HuH-7.5 (cell line): Measurements from ENCODE around the gene TRIM24.
"Not testable (repeated sequence)": the region's sequence is repeated elsewhere in the genome, so short reads cannot be mapped to it uniquely, and the experiment has no call there.

Experiments used
- DNase-seq: peaks from one replicate; pipeline ENCODE4 v3.0.0; 2011; ENCODE audit warnings: low spot score

TRIM24 gene

GRCh38 chr7:138495485-138495884, 35.4 kb downstream of the TRIM24 start:
- DNase-seq = no peak

GRCh38 chr7:138499340-138499739, 39.3 kb downstream of the TRIM24 start:
- DNase-seq = no peak

- not testable (repeated sequence) for DNase-seq
Observed at GRCh38 chr7:138500303-138500702, 40.2 kb downstream of the TRIM24 start.

GRCh38 chr7:138500892-138501291, 40.8 kb downstream of the TRIM24 start:
- no peak for DNase-seq

- no peak for DNase-seq
Observed at GRCh38 chr7:138502023-138502767, 42.1 kb downstream of the TRIM24 start.

DNA sequence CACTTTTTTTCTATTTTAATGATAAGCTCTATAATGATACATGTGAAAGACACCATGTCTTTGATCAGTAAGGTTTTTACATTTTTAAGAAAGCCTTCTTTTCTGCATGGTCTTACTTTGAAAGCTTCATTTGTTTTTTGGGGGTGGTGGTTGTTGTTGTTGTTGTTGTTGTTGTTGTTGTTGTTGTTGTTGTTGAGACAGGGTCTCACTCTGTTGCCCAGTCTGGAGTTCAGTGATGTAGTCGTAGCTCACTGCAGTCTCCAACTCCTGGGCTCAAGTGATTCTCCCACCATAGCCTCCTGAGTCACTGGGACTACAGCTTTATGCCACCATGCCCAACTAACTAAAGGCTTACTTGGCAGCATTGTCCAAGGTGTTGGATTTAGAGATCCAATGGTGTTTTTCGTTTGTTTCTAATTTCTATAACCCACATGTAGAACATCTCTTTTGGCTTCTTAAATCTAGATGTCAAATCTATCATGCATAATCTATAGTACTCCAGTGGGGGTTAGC, 45.4 kb downstream of the TRIM24 start:
- DNase-seq = no peak

- no peak for DNase-seq
Observed at GRCh38 chr7:138506764-138507163, 46.7 kb downstream of the TRIM24 start.

DNA sequence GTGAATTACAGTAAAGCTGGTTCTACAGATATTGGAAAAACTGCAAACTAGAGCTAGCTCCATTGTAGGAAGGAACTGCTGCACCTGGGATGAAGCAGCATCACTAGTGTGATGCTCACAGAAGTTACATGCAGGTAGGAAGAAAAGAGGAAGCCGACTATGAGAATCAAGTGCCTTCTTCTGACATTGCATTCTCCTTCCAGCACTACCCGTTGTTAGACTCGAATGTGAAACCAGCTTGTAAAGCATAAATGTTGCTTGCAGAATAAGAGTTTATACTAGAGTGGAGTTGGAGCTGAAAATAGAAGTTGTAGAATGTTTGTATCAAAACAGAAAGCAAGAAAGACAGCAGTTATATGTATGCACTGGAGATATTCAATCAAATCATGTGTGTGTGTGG, 49.9 kb downstream of the TRIM24 start:
- DNase-seq = no peak

DNA sequence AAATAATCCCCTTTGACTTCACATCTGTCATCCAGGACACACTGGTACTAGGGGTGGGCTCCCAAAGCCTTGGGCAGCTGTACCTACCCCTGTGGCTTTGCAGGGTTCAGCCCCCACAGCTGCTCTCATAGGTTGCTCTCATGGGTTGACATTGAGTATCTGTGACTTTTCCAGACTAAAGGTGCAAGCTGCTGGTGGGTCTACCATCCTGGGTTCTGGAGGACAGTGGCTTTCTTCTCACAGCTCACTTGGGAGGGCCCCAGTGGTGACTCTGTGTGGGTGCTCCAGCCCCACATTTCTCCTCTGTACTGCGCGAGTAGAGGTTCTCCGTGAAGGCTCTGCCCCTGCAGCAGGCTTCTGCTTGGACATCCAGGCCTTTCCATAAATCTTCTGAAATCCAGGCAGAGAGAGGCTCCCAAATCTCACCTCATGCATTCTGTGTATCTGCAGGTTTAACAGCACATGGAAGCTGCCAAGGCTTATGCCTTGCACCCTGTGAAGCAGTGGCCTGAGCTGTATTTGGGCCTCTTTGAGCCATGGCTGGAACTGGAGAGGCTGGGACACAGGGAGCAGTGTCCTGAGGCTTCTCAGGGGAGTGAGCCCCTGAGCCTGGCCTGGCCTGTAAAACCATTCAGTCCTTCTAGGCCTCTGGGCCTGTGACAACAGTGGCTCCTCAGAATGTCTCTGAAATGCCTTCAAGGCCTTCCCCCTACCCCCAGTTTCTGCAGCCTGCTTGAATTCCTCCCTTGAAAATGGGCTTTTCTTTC, 52.2 kb downstream of the TRIM24 start:
- no peak for DNase-seq

DNA sequence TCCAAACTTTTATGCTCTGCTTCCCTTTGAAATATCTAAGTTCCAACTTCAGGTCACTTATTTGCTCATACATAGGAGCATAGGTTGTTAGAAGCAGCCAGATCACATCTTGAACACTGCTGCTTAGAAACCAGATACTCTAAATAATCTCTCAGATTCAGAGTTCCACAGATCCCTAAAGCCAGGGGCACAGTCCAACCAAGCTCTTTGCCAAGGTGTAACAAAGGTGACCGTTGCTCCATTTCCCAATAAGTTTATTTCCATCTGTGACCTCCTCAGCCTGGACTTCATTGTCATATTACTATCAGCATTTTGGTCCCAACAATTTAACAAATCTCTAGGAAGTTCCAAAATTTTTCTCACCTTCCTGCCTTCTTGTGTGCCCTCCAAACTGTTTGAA, 52.8 kb downstream of the TRIM24 start:
- DNase-seq = no peak

- no peak for DNase-seq
Observed at GRCh38 chr7:138513344-138513871, 53.3 kb downstream of the TRIM24 start.

DNA sequence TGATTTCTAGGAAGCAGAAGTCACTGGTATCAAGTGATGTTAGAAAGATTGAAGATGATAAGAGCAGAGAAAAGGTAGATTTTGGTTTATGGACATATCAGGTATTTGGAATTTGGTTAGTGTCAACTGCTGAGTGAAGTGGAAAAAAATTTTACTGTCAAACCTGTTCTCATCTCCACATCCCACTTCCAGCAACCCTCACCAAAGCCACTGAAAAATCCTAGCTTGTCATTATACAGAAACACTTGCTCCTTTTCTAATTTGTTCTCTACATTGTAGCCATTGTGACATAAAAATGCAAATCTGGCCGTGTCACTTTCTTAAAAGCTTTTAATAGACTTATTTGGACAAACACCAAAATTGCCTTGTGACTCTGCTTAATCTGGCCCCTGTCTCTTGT, 54.0 kb downstream of the TRIM24 start:
- DNase-seq = no peak

- DNase-seq = no peak
Observed at GRCh38 chr7:138515001-138515528, 55.0 kb downstream of the TRIM24 start.

GRCh38 chr7:138519061-138519798, 59.2 kb downstream of the TRIM24 start:
- no peak for DNase-seq

GRCh38 chr7:138520742-138521141, 60.7 kb downstream of the TRIM24 start:
- no peak for DNase-seq

DNA sequence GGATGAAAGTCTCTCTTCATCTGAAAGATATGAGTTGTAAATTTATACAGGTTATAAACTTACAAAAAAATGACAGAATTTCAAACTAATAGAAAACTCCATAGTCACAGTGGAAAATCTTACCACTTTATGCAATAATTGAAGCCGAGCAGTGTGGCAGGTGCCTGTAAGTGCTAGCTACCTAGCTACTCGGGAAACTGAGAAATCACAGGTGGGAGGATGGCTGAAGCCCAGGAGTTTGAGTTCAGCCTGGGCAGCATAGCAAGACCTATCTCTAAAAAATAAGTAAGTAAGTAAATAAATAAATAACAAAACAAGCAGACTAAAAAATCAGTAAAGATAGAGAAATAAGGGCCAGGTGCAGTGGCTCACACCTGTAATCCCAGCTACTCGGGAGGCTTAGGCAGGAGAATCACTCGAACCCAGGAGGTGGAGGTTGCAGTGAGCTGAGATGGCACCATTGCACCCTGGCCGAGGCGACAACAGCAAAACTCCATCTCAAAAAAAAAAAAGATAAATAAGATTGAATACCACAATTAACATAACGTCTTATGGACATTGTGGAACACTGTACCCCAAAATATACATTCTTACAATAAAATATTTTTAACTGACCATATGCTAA, 61.9 kb downstream of the TRIM24 start:
- no peak for DNase-seq

DNA sequence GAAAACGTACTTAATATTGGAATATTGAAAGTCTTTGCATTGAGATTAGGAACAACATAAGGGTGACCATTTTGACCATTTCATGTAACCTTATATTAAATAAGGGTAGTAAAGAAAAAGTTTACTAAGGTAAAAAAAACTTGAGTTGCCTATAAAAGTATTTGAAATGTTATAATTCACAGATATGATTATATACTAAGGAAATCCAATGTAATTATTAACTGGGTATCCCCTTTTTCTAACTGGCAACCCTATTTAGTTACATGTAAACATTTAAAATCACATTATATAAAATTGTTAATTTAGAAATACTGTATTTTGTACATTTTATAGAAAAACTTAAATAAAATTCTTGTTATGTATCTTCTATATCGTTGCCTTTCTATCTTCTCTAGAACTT, 64.2 kb downstream of the TRIM24 start:
- DNase-seq = no peak

DNA sequence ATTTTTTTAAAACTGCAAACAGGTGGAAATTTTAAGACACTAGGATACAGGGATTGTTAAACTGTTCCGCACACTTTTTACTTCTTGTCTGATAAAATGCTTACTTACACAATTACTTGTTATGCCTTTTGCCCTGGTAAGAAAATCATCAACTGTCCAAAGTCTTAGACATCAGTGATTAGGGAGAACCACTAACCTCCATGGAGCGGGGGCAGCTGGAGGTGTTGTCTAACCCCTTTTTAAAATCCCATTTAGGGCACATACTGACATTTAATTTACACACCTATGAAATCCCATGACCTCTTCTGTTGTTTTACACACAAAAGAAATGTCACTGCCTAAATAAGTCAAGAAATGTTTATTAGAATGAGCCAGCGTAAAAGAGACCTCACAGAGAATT, 65.7 kb downstream of the TRIM24 start:
- no peak for DNase-seq

- no peak for DNase-seq
Observed at GRCh38 chr7:138527746-138528223, 67.7 kb downstream of the TRIM24 start.

DNA sequence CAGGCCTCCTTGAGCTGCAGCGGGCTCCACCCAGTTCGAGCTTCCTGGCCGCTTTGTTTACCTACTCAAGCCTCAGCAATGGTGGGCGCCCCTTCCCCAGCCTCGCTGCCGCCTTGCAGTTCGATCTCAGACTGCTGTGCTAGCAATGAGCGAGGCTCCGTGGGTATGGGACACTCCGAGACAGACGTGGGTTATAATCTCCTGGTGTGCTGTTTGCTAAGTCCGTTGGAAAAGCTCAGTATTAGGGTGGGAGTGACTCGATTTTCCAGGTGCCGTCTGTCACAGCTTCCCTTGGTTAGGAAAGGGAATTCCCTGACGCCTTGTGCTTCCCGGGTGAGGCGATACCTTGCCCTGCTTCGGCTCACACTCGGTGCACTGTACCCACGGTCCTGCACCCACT, 76.8 kb downstream of the TRIM24 start:
- not testable (repeated sequence) for DNase-seq

- no peak for DNase-seq
Observed at GRCh38 chr7:138538518-138538917, 78.5 kb downstream of the TRIM24 start.
